ENCODE results near the gene CYP39A1. TPM values are rescaled to one million over a fixed set of nuclear protein-coding genes. Genes with fewer than 3 reads are reported as not detected.

CYP39A1 gene
- total RNA-seq, 1 experiment from 2014 or later: not detected

DNA sequence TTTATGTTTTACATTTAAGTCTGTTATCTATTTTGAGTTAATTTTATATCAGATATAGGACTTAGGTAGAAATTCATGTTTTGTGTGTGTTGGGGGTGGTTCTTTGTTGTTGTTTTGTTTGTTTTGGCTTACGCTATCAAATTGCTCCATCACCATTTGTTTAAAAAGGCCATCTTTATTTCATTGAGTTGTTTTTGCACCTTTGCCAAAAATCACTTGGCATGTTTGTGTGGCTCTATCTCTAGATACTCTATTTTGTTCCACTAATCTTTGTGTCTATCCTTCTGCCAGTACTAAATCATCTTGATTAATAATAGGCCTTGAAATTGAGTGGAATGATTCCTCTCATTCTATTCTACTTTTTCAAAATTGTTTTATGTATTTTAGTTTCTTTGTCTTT, 7.4 kb downstream of the CYP39A1 start:
- DNase-seq: no peak
- Mint-ChIP-seq H3K27me3 (ENCODE audit: insufficient read depth, unreplicated experiment) (no peaks in the 10 kb centered on the region), H3K4me3 (ENCODE audit: unreplicated experiment) (no peak overlapping the region), H3K4me1 (ENCODE audit: low read depth, unreplicated experiment) (no peaks in the 10 kb centered on the region), H3K27ac (ENCODE audit: unreplicated experiment) (no peak overlapping the region), H3K9me3 (ENCODE audit: unreplicated experiment) (no peaks in the 10 kb centered on the region), H3K36me3 (ENCODE audit: insufficient read depth, unreplicated experiment) (no peaks in the 10 kb centered on the region)
- Histone ChIP-seq H3K4me1 (no peaks in the 10 kb centered on the region), H3K9me3 (no peaks in the 10 kb centered on the region), H3K36me3 (ENCODE audit: control insufficient read depth, insufficient read depth, low read length) (no peaks in the 10 kb centered on the region), H3K4me3 (ENCODE audit: low read depth, low read length) (no peak overlapping the region), H3K27me3 (replicated peaks; ENCODE audit: control insufficient read depth, insufficient read depth, low read length) (no peaks in the 10 kb centered on the region)
- no TSS peak for BruUV-seq (replicated peaks)
- intact Hi-C loops (cut with micrococcal nuclease; ENCODE audit: unreplicated experiment): no loop called here
- ChIA-PET CTCF (no interaction called here), POLR2A (no interaction called here)
- no peak for TF ChIP-seq CTCF (IDR thresholded peaks at IDR 0.05; ENCODE audit: insufficient read depth in 1 of 2, low read depth in 1 of 2, low read length in 1 of 2, severe bottlenecking in 1 of 2, unreplicated experiment in 1 of 2)

DNA sequence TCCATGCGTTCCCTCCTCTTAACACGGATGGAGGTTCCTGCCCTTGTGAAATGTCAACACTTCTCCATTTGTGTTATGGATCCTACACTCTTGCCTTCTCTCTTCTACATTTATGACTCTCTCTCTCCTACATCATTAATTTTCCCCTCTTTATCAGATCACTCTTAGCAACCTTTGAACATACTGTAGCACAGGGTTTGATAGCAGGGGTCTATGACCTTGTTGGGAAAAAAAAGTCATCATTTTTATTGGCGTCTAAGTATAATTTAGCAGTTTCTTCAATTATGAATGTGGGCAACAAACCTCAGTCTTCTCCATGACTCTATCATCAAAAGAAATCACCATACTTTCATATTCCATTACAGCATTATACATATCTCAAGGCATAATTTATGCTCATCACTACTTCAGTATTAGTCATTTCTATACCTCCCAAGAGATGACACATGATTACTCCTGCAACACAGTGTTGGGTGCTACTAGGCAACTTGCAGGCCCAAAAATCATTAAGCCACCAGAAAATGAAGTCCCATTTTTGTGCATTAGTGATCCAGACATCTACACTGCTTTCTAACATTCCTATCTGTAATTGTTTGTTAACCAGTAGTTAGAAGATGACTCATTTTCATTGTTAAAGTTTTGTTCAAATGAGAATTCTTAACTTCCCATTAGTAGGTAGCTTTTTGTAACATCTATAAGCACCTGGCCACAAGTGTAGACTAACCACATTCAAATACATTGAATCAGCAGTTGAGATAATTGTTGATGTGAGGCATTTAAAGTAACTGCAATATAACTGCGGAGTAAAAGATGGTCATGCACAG, 9.5 kb downstream of the CYP39A1 start:
- Mint-ChIP-seq H3K4me1 (ENCODE audit: low read depth, unreplicated experiment) (no peaks in the 10 kb centered on the region), H3K9me3 (ENCODE audit: unreplicated experiment) (no peaks in the 10 kb centered on the region), H3K4me3 (ENCODE audit: unreplicated experiment) (no peak overlapping the region), H3K27me3 (ENCODE audit: insufficient read depth, unreplicated experiment) (no peaks in the 10 kb centered on the region), H3K36me3 (ENCODE audit: insufficient read depth, unreplicated experiment) (no peaks in the 10 kb centered on the region), H3K27ac (ENCODE audit: unreplicated experiment) (no peak overlapping the region)
- no peak for TF ChIP-seq CTCF (IDR thresholded peaks at IDR 0.05; ENCODE audit: insufficient read depth in 1 of 2, low read depth in 1 of 2, low read length in 1 of 2, severe bottlenecking in 1 of 2, unreplicated experiment in 1 of 2)
- H3K27me3 ChIP-seq (replicated peaks; ENCODE audit: control insufficient read depth, insufficient read depth, low read length): no peaks in the 10 kb centered on the region
- H3K9me3 ChIP-seq: no peaks in the 10 kb centered on the region
- intact Hi-C loops (cut with micrococcal nuclease; ENCODE audit: unreplicated experiment): no loop called here
- no TSS peak for BruUV-seq (replicated peaks)
- no peaks in the 10 kb centered on the region for H3K36me3 ChIP-seq (ENCODE audit: control insufficient read depth, insufficient read depth, low read length)
- no peak for DNase-seq
- no peak overlapping the region for H3K4me3 ChIP-seq (ENCODE audit: low read depth, low read length)
- ChIA-PET CTCF (no interaction called here), POLR2A (no interaction called here)
- H3K4me1 ChIP-seq: no peaks in the 10 kb centered on the region

GRCh38 chr6:46638650-46639049, 14.0 kb downstream of the CYP39A1 start:
- H3K9me3 Mint-ChIP-seq (ENCODE audit: unreplicated experiment): no peaks in the 10 kb centered on the region
- no peaks in the 10 kb centered on the region for H3K4me1 Mint-ChIP-seq (ENCODE audit: low read depth, unreplicated experiment)
- TF ChIP-seq CTCF (IDR thresholded peaks at IDR 0.05; ENCODE audit: insufficient read depth in 1 of 2, low read depth in 1 of 2, low read length in 1 of 2, severe bottlenecking in 1 of 2, unreplicated experiment in 1 of 2): no peak
- H3K36me3 Mint-ChIP-seq (ENCODE audit: insufficient read depth, unreplicated experiment): no peaks in the 10 kb centered on the region
- Histone ChIP-seq H3K27me3 (replicated peaks; ENCODE audit: control insufficient read depth, insufficient read depth, low read length) (no peaks in the 10 kb centered on the region), H3K9me3 (no peaks in the 10 kb centered on the region), H3K36me3 (ENCODE audit: control insufficient read depth, insufficient read depth, low read length) (no peaks in the 10 kb centered on the region), H3K4me3 (ENCODE audit: low read depth, low read length) (no peak overlapping the region), H3K4me1 (no peaks in the 10 kb centered on the region)
- intact Hi-C loops (cut with micrococcal nuclease; ENCODE audit: unreplicated experiment): no loop called here
- BruUV-seq (replicated peaks): no TSS peak
- POLR2A ChIA-PET: no interaction called here
- CTCF ChIA-PET: no interaction called here
- no peaks in the 10 kb centered on the region for H3K27me3 Mint-ChIP-seq (ENCODE audit: insufficient read depth, unreplicated experiment)
- H3K27ac Mint-ChIP-seq (ENCODE audit: unreplicated experiment): no peak overlapping the region
- DNase-seq: no peak
- no peak overlapping the region for H3K4me3 Mint-ChIP-seq (ENCODE audit: unreplicated experiment)
